ENCODE data around the gene AGPS. TPM values are rescaled to one million over a fixed set of nuclear protein-coding genes. Genes with fewer than 3 reads are reported as not detected.

Gene AGPS
- total RNA-seq, 1 experiment from 2014 or later, result 69.9 TPM

GRCh38 chr2:177380181-177380580, 12.4 kb upstream of the AGPS start:
- Mint-ChIP-seq H3K4me1 (ENCODE audit: low read depth, unreplicated experiment) (no peaks in the 10 kb centered on the region), H3K27me3 (ENCODE audit: unreplicated experiment) (no peaks in the 10 kb centered on the region), H3K9me3 (ENCODE audit: low read depth, unreplicated experiment) (peaks cover 5% of the 10 kb centered on the region), H3K4me3 (ENCODE audit: low read depth, unreplicated experiment) (no peak overlapping the region), H3K36me3 (ENCODE audit: insufficient read depth, unreplicated experiment) (no peaks in the 10 kb centered on the region), H3K27ac (ENCODE audit: unreplicated experiment) (no peak overlapping the region)
- intact Hi-C loops (cut with micrococcal nuclease; ENCODE audit: unreplicated experiment), result no loop called here
- BruUV-seq (replicated peaks), result no TSS peak
- CTCF ChIA-PET, result no interaction called here
- TF ChIP-seq CTCF (IDR thresholded peaks at IDR 0.05; ENCODE audit: unreplicated experiment), result no peak
- DNase-seq, result no peak

- intact Hi-C loops (cut with micrococcal nuclease; ENCODE audit: unreplicated experiment), result no loop called here
- Mint-ChIP-seq H3K9me3 (ENCODE audit: low read depth, unreplicated experiment) (no peaks in the 10 kb centered on the region), H3K27ac (ENCODE audit: unreplicated experiment) (no peak overlapping the region), H3K36me3 (ENCODE audit: insufficient read depth, unreplicated experiment) (no peaks in the 10 kb centered on the region), H3K4me1 (ENCODE audit: low read depth, unreplicated experiment) (peaks cover 8% of the 10 kb centered on the region), H3K4me3 (ENCODE audit: low read depth, unreplicated experiment) (no peak overlapping the region), H3K27me3 (ENCODE audit: unreplicated experiment) (no peaks in the 10 kb centered on the region)
- no TSS peak for BruUV-seq (replicated peaks)
- CTCF ChIA-PET, result interaction anchor here (0.6 kb wide), 1 partner anchor 9 kb away, joined by 3 read pairs; the partner anchor contains the start of gene AGPS
- TF ChIP-seq CTCF (IDR thresholded peaks at IDR 0.05; ENCODE audit: unreplicated experiment), result no peak
- no peak for DNase-seq
Observed at GRCh38 chr2:177383935-177384334, 8.6 kb upstream of the AGPS start.

- no TSS peak for BruUV-seq (replicated peaks)
- DNase-seq, result no peak
- Mint-ChIP-seq H3K27me3 (ENCODE audit: unreplicated experiment) (no peaks in the 10 kb centered on the region), H3K4me1 (ENCODE audit: low read depth, unreplicated experiment) (peaks cover 18% of the 10 kb centered on the region), H3K9me3 (ENCODE audit: low read depth, unreplicated experiment) (no peaks in the 10 kb centered on the region), H3K36me3 (ENCODE audit: insufficient read depth, unreplicated experiment) (peaks cover 7% of the 10 kb centered on the region), H3K4me3 (ENCODE audit: low read depth, unreplicated experiment) (no peak overlapping the region), H3K27ac (ENCODE audit: unreplicated experiment) (no peak overlapping the region)
- no peak for TF ChIP-seq CTCF (IDR thresholded peaks at IDR 0.05; ENCODE audit: unreplicated experiment)
- CTCF ChIA-PET, result interaction anchor here (0.9 kb wide), 1 partner anchor 11 kb away, joined by 3 read pairs; no protein-coding TSS in a partner anchor
- intact Hi-C loops (cut with micrococcal nuclease; ENCODE audit: unreplicated experiment), result no loop called here
Observed at GRCh38 chr2:177385151-177385550, 7.4 kb upstream of the AGPS start.

GRCh38 chr2:177391822-177392372, 676 bp upstream of the AGPS start:
- H3K27ac Mint-ChIP-seq (ENCODE audit: unreplicated experiment), result peak overlapping the region; percentile 91
- peak overlapping the region; percentile 94 for H3K4me3 Mint-ChIP-seq (ENCODE audit: low read depth, unreplicated experiment)
- no TSS peak for BruUV-seq (replicated peaks)
- peaks cover 41% of the 10 kb centered on the region for H3K36me3 Mint-ChIP-seq (ENCODE audit: insufficient read depth, unreplicated experiment)
- intact Hi-C loops (cut with micrococcal nuclease; ENCODE audit: unreplicated experiment), result no loop called here
- no peaks in the 10 kb centered on the region for H3K9me3 Mint-ChIP-seq (ENCODE audit: low read depth, unreplicated experiment)
- peaks cover 58% of the 10 kb centered on the region for H3K4me1 Mint-ChIP-seq (ENCODE audit: low read depth, unreplicated experiment)
- CTCF ChIA-PET, result interaction anchor here (0.5 to 1.7 kb wide), 5 partner anchors 8 to 26 kb away, joined by 3 to 5 read pairs (median 4); no protein-coding TSS in a partner anchor
- no peak for TF ChIP-seq CTCF (IDR thresholded peaks at IDR 0.05; ENCODE audit: unreplicated experiment)
- DNase-seq, result no peak
- H3K27me3 Mint-ChIP-seq (ENCODE audit: unreplicated experiment), result no peaks in the 10 kb centered on the region
